Right cardiac atrium (tissue), 5 donors: Measurements from ENCODE around the gene ADAMTS15. TPM values are rescaled to one million over a fixed set of nuclear protein-coding genes. Genes with fewer than 3 reads are reported as not detected.

ENCODE experiments used
- ATAC-seq, 2 donors: fragments of 200-7000 bp; cut with Tn5 transposase; one replicate each; pipeline versions ENCODE4 v1.8.0 to v1.9.1; 2020; ENCODE audit warnings: moderate library complexity in 2 of 2, mild to moderate bottlenecking in 1 of 2
- DNase-seq, 3 donors: peaks; one replicate each; pipeline ENCODE4 v3.0.0-alpha.2; 2020
- H3K27ac ChIP-seq: one replicate; pipeline ENCODE4 v1.5.1; 2013; ENCODE audit warnings: mild to moderate bottlenecking, low read length, control low read depth, moderate library complexity
- H3K27me3 ChIP-seq: one replicate; pipeline ENCODE4 v1.6.1; 2013; ENCODE audit not compliant: control insufficient read depth, insufficient read depth
- H3K4me1 ChIP-seq: one replicate; pipeline ENCODE4 v1.6.1; 2013; ENCODE audit warnings: low read length; ENCODE audit not compliant: control insufficient read depth, insufficient read depth
- H3K4me3 ChIP-seq: one replicate; pipeline ENCODE4 v1.5.1; 2013; ENCODE audit warnings: low read length, control low read depth
- H3K9me3 ChIP-seq: one replicate; pipeline ENCODE4 v1.6.1; 2013; ENCODE audit warnings: low read length; ENCODE audit not compliant: control insufficient read depth
- WGBS: extraction: QIAGEN DNeasy Blood & Tissue Kit; methylation state at CpG from one replicate; pipeline ENCODE4 v1.1.7; 2013; 5-methylcytosine and 5-hydroxymethylcytosine counted together
- intact Hi-C, 4 donors: fragments of 100-400 bp; cut with DNase I; formaldehyde crosslinking; loops; one replicate each; pipeline versions ENCODE4 v1.11.0 to v1.14.0; 2022 to 2023
- polyA plus RNA-seq: library from polyadenylated mRNA; stranded (reverse); fragments of 200-250 nt; gene quantifications from one replicate; pipeline ENCODE4 v1.2.3, GENCODE V29; 2013
- total RNA-seq, 4 donors: library from RNA; stranded (reverse); fragmentation: NEBNext Ultra II Directional; extraction: Animal tissue kit (Norgen Biotek cat#: 25700); gene quantifications; one replicate each; pipeline ENCODE4 v1.2.1, GENCODE V29; 2021
- donor health status: healthy with polysubstance abuse.
- donor health status: DM: no; HTN: yes; CAD: no.
- donor health status: DM: no; HTN: no; CAD: no.
- donor health status: DM: no; HTN: yes; CAD: no; lungs with severe emphysema.
- donor health status: DM: yes; HTN: yes; CAD: no.

Gene ADAMTS15
- total and polyA plus RNA-seq, 5 donors: 13.4 to 30.2 (median 30.0) TPM

GRCh38 chr11:130499828-130500227, 51.4 kb downstream of the ADAMTS15 start:
- DNase-seq (no peak), ATAC-seq (no peak)
- no peaks in the 10 kb centered on the region for H3K27me3 ChIP-seq
- no peaks in the 10 kb centered on the region for H3K4me1 ChIP-seq
- H3K9me3 ChIP-seq: no peaks in the 10 kb centered on the region
- no peak overlapping the region for H3K4me3 ChIP-seq
- no peak overlapping the region for H3K27ac ChIP-seq
- intact Hi-C loops: no loop called here

DNA sequence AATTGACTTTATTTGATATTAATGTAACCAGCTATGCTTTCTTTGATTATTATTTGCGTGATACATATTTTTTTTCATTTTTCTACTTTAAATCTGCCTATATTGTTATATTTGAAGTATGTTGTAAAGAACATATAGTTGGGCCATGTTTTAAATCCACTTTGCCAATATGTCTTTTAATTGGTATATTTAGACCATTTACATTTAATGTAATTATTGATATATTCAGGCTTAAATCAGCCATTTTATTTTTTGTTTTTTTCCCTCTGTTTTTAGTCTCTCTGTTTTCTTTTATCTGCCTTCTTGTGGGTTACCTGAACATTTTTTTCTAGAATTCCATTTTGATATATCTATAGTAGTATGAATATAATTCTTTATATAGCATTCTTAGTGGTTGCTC, 55.9 kb downstream of the ADAMTS15 start:
- ATAC-seq (no peak), DNase-seq (no peak)
- Histone ChIP-seq H3K9me3 (no peaks in the 10 kb centered on the region), H3K4me1 (no peaks in the 10 kb centered on the region), H3K4me3 (no peak overlapping the region), H3K27me3 (no peaks in the 10 kb centered on the region), H3K27ac (no peak overlapping the region)
- intact Hi-C loops: no loop called here
- WGBS: 95% methylated on average over 1 of the region's 1 CpG

- intact Hi-C loops: no loop called here
- Histone ChIP-seq H3K4me1 (peaks cover 9% of the 10 kb centered on the region), H3K9me3 (no peaks in the 10 kb centered on the region), H3K27ac (no peak overlapping the region), H3K27me3 (no peaks in the 10 kb centered on the region), H3K4me3 (no peak overlapping the region)
- DNase-seq: no peak
- WGBS: 74% methylated on average over 1 of the region's 1 CpG
- ATAC-seq: no peak
Measured at GRCh38 chr11:130508913-130509312, 60.5 kb downstream of the ADAMTS15 start.

GRCh38 chr11:130509942-130510341, 61.5 kb downstream of the ADAMTS15 start:
- peak in 1 of 2 donors; percentile 2 for ATAC-seq
- H3K27ac ChIP-seq: peak overlapping the region; percentile 60

DNA sequence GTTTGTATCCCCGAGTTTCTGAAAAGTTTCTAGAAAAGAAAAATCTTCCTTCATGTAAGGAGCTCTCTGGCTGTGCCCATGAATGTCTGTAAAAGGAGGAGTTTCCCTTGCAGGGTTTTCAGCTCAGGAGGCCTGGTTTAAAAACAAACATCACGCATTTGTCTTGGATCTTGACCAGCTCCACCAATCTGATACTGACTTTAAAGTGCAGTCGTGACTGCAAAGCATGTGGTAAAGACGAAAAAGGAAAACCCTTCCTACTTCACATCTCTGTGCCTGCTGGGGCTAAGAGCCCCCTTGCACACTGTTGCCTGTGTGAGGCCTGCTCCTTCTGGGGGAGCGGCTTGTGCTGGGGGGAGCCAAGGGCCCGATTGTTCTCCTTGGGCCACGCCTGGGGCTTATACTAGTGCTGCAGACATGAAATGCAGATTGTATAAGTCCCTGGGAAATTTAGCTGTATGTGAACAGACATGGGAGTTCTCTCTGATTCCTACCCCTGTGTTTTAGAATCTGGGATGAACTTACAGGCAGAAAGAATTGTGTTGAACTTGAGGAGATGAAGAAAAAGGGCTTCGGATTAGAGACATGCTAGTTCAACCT, 62.1 kb downstream of the ADAMTS15 start:
- intact Hi-C loops: no loop called here
- ATAC-seq (peak; percentile 25 to 70), DNase-seq (no peak)
- Histone ChIP-seq H3K4me1 (peaks cover 16% of the 10 kb centered on the region), H3K9me3 (no peaks in the 10 kb centered on the region), H3K4me3 (no peak overlapping the region), H3K27me3 (no peaks in the 10 kb centered on the region), H3K27ac (peak overlapping the region; percentile 60)
- 42% methylated on average over 8 of the region's 8 CpGs for WGBS

More at GRCh38 chr11:130509942-130510341, 61.5 kb downstream of the ADAMTS15 start:
- intact Hi-C loops: no loop called here
- no peak for DNase-seq
- Histone ChIP-seq H3K4me1 (peaks cover 14% of the 10 kb centered on the region), H3K9me3 (no peaks in the 10 kb centered on the region), H3K27me3 (no peaks in the 10 kb centered on the region), H3K4me3 (no peak overlapping the region)
- 63% methylated on average over 2 of the region's 2 CpGs for WGBS

- no peak for DNase-seq
- intact Hi-C loops: no loop called here
- Histone ChIP-seq H3K4me3 (no peak overlapping the region), H3K27ac (no peak overlapping the region), H3K4me1 (peaks cover 16% of the 10 kb centered on the region), H3K9me3 (no peaks in the 10 kb centered on the region), H3K27me3 (no peaks in the 10 kb centered on the region)
- peak in 1 of 2 donors; percentile 48 for ATAC-seq
- 97% methylated on average over 2 of the region's 2 CpGs for WGBS
Measured at GRCh38 chr11:130511765-130512164, 63.3 kb downstream of the ADAMTS15 start.

DNA sequence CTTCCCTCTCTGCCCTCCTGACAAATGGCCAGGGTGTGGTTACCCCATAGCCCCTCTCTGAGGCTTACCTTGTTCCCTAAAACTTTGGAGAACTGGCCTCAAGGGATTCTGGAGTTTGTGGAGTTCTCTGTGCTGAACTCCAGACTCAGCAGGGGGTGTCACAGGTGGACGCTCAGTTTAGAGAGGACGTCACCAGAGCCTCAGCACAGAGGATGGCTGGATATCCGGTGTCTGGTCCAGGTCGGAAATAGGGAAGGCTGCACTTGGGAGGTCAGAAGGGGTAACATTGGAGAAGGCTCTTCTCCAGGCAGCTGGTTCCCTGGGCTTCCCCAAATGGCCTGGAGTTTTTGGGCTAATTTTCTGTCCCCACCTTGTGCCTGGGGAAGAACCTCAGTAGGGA, 64.2 kb downstream of the ADAMTS15 start:
- peaks cover 16% of the 10 kb centered on the region for H3K4me1 ChIP-seq

DNA sequence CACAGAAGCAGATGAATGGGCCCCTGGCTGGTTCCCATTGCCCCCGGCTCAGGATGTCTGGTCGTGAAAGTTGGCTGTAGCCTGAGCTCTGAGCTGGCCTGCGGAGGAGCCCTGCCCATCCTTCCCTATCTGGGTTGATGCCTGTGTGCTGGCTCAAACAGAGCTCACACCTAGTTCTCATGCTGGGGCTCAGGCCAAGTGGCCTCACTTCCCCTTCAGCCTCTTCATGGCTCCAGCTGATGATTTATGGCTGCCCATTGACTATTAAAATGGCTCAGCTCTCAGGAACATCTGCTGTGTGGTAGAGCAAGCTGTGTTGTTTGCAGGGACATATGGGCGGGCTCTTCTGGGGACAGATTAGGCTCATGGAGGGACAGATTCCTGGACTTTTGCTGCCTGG, 64.7 kb downstream of the ADAMTS15 start:
- peaks cover 16% of the 10 kb centered on the region for H3K4me1 ChIP-seq

More for the DNA sequence above, 64.2 kb downstream of the ADAMTS15 start:
- ATAC-seq: peak in 1 of 2 donors; percentile 2
- intact Hi-C loops: no loop called here
- H3K4me3 ChIP-seq: no peak overlapping the region
- no peaks in the 10 kb centered on the region for H3K27me3 ChIP-seq
- H3K27ac ChIP-seq: peak overlapping the region; percentile 64
- DNase-seq: no peak
- WGBS: 78% methylated on average over 4 of the region's 4 CpGs
- H3K9me3 ChIP-seq: no peaks in the 10 kb centered on the region

DNA sequence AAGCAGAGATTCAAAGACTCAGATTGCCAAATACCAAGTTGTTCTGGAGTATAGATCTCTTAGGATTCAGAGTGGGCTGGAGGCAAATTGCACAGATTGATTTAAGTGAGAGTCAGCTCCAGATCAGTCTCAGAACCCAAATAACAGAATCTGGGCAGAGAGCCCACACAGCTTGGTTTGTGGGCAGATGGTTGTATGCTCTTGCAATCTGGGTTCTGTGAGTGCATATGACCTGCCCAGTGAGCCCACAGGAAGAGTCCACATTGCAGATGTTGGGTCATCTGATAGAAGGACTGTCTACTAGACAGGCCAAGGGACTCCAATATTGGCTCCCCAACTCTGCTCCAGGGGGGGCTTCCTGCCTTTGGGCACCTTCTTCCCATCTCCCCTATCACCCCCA, 65.9 kb downstream of the ADAMTS15 start:
- DNase-seq (no peak), ATAC-seq (no peak)
- intact Hi-C loops: no loop called here
- Histone ChIP-seq H3K4me1 (peaks cover 16% of the 10 kb centered on the region), H3K9me3 (no peaks in the 10 kb centered on the region), H3K27me3 (no peaks in the 10 kb centered on the region), H3K27ac (no peak overlapping the region), H3K4me3 (no peak overlapping the region)

More for the DNA sequence above, 64.7 kb downstream of the ADAMTS15 start:
- DNase-seq (peak; percentile 66 to 86 (median 84)), ATAC-seq (peak; percentile 88 to 91)
- intact Hi-C loops: no loop called here
- WGBS: 24% methylated on average over 4 of the region's 4 CpGs
- Histone ChIP-seq H3K9me3 (no peaks in the 10 kb centered on the region), H3K27me3 (no peaks in the 10 kb centered on the region), H3K4me3 (no peak overlapping the region), H3K27ac (peak overlapping the region; percentile 85)

DNA sequence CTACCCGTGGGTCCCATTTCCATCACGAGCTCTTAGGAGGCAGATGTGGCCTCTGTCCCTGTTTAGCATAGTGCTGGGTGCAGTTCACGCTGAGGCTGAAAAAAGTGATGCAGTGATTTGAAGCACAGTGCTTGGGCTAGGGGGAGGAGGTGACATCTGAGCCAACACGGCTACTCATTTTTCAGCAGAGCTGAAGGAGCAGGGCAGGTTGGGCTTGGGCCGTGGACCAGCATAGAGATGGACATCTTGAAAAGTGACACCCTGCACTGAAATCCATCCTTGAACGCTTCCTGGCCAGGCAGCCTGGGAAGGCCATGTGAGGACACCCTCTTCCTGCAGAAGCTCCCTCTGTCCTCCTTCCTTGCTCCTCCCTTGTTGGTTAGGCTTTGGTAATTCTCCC, 66.4 kb downstream of the ADAMTS15 start:
- H3K4me3 ChIP-seq: no peak overlapping the region
- no peak overlapping the region for H3K27ac ChIP-seq
- no peaks in the 10 kb centered on the region for H3K27me3 ChIP-seq
- no peaks in the 10 kb centered on the region for H3K9me3 ChIP-seq
- ATAC-seq (no peak), DNase-seq (no peak)
- 81% methylated on average over 6 of the region's 6 CpGs for WGBS
- H3K4me1 ChIP-seq: peaks cover 15% of the 10 kb centered on the region
- intact Hi-C loops: no loop called here

DNA sequence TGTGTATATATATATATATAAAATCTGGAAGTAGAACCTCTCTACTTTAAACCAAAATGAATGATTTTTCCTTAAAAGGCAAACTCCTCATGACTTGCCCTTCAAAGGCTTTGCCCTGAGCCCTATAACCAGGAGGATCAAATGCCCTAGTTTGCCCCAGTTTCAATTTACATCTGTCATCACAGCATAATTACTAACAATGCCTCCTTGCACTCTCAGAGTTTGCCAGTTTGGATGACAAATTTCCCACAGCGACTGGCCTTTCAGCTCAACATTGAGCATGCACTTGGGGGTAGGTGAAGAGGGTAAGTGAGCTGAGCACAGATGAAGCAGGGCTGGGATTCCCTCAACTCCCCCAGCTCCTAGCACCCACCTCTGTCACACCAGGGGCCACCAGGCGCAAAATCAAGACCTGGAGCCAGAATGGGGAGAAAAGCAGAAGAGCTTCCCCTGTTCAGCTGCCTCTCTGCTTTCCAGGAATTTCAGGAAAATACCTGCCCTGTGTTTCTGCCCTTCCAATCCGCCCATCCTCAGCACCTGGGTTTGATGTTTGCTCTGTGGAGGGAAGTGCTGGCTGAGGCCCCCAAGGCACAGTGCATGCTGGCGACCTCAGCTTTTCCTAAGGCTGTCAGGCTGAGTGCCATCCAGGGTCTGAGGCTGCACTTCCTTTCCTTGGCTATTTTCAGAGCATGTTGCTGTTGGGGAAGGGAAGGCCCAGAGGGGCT, 67.5 kb downstream of the ADAMTS15 start:
- Histone ChIP-seq H3K4me3 (no peak overlapping the region), H3K9me3 (no peaks in the 10 kb centered on the region), H3K4me1 (peaks cover 12% of the 10 kb centered on the region), H3K27me3 (no peaks in the 10 kb centered on the region), H3K27ac (no peak overlapping the region)
- intact Hi-C loops: no loop called here
- 91% methylated on average over 4 of the region's 4 CpGs for WGBS
- no peak for ATAC-seq
- no peak for DNase-seq
